Endometrial microvascular endothelial cells (primary cell): ENCODE data around the gene TM4SF1. TPM values are rescaled to one million over a fixed set of nuclear protein-coding genes. Genes with fewer than 3 reads are reported as not detected.
"Not testable (repeated sequence)": the region's sequence is repeated elsewhere in the genome, so short reads cannot be mapped to it uniquely, and the experiment has no call there.

ENCODE experiments used
- in situ Hi-C: cut with HindIII; loops from 2 replicates; pipeline ENCODE4 v1.10.0; 2017; ENCODE audit warnings: low sequenced_read_pairs, low pct_unique_long_range_greater_than_20kb; ENCODE audit errors: inconsistent ontology term
- total RNA-seq: library from RNA; depleted of rRNA; stranded (reverse); fragments of >200 nt; gene quantifications from one replicate; pipeline ENCODE4 v1.2.3, GENCODE V29; 2015; ENCODE audit errors: inconsistent ontology term

TM4SF1 gene
- total RNA-seq, 1 donor from 2014 or later: 539 TPM

DNA sequence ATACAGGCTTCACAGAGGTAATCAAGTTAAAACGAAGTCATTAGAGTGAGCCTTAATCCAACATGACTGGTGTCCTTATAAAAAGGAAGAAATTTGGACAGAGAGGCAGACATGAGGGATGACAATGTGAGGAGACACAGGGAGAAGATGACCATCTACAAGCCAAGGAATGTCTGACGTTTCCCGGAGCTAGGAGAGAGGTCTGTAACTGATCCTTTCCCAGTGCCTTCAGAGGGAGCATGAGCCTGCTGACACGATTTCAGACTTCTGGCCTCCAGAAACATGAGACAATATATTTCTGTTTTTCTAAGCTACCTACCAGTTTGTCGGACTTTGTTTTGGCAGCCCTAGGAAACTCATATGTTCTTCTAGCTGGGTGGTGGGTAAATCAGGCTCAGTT, 15.1 kb downstream of the TM4SF1 start:
- in situ Hi-C loops: no loop called here

DNA sequence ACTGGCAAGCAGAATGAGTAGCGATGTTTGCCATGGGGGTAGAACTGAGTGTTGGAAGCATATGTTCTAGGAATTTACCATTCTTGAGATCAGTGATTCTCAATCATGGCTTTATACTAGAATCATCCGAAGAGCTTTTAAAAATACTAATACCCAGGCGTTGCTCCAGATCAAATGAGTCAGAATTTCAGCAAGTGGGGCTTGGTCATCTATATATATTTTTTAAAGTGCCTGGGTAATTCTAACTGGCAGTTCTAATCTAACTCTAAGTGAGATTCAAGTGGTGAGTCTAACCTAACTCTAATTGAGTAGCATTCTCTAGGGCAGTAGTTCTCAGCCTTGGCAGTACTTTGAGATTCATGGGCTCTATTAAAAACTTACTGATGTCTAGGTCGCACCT, 20.8 kb downstream of the TM4SF1 start:
- in situ Hi-C loops: loop anchor here (10.0 kb wide), 1 partner anchor 242 kb away; no protein-coding TSS in a partner anchor

DNA sequence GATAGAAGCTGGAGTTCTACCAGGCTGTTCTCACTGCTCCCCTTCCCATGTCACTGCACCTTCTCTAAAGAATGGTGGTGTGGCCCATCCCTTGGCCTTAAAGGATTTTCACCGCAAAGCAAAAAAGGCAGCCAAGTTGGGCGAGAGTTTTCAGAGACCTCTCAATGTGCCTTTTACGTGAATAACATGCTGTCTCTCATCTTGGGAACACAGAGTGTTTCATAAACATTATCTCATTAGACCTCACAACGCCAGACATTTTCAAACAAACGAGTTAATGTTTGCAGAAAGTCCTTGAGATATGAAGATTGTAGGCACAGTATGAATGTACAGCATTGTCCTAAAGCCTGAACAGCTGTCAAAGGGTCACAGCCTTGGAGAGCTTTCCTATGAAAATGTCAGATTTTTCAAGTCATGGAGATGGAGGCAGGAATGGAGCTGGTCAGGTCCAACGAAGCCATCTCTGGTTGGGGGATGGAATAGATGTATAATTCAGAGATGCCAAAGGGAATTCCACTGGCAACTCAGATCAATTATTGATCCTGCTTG, 21.3 kb downstream of the TM4SF1 start:
- in situ Hi-C loops: loop anchor here (10.0 kb wide), 1 partner anchor 241 kb away; no protein-coding TSS in a partner anchor

DNA sequence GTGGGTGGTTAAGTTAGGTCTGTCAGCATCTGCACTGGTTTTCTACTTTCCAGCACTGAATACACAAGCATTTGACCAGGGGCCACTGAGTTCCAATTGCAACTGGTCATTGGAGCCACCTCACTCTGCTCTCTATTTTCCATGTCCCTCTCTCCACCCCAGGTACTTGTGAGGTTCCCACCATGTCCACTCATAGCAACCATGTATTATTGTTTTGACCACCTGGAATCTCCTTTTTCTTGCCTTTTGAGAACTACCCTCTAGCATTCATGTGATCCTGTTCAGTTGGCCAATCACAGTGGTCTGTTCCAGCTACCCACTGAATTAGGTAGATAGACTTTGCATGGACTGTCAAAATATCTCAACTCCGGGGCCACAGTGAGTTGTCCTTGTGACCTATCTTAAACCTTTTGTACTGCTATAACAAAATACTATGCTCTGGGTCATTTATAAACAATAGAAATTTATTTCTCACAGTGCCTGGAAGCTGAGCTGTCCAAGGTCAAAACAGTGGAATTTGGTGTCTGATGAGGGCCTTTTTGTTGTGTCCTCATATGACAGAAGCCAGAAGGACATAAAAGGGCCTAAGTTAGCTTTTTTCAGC, 23.8 kb downstream of the TM4SF1 start:
- in situ Hi-C loops: loop anchor here (10.0 kb wide), 1 partner anchor 239 kb away; no protein-coding TSS in a partner anchor

DNA sequence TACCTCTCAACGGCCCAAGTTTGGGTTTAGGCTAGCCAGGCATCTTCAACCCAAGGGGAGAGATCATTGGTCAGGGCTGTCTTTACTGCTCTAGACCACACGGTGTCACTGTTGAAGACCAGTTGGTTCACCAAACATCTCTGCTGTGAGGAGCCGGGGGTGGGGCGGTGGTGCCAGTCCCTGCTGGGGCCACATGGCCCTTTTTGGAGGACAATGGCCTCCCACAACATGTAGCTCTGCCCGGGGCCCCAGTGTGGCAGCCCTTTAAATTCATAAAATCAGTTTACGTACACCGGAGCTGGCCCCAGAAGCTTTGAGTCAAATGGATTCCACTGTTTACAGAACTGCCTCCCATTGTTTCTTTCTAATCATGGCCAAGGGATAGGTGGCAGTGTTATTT, 24.9 kb downstream of the TM4SF1 start:
- in situ Hi-C loops: loop anchor here (10.0 kb wide), 1 partner anchor 238 kb away; no protein-coding TSS in a partner anchor

DNA sequence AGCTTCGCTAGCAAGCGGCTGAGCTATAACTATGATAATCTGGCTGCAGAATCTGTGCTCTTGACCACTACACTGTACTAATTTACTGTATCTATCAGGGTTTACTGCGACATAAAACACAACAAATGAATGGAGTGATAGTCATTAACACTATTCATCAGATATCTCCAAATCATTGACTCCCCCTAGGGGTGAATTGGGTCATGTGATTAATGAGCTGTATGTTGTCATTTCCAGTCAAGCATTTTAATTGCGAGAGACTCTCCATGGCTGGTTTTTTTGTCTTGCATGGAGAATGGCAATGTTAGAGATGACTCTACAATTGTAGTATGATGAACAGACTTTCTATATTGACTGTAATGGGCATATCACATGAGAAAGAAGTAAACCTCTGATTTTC, 33.5 kb downstream of the TM4SF1 start:
- in situ Hi-C loops: no loop called here

DNA sequence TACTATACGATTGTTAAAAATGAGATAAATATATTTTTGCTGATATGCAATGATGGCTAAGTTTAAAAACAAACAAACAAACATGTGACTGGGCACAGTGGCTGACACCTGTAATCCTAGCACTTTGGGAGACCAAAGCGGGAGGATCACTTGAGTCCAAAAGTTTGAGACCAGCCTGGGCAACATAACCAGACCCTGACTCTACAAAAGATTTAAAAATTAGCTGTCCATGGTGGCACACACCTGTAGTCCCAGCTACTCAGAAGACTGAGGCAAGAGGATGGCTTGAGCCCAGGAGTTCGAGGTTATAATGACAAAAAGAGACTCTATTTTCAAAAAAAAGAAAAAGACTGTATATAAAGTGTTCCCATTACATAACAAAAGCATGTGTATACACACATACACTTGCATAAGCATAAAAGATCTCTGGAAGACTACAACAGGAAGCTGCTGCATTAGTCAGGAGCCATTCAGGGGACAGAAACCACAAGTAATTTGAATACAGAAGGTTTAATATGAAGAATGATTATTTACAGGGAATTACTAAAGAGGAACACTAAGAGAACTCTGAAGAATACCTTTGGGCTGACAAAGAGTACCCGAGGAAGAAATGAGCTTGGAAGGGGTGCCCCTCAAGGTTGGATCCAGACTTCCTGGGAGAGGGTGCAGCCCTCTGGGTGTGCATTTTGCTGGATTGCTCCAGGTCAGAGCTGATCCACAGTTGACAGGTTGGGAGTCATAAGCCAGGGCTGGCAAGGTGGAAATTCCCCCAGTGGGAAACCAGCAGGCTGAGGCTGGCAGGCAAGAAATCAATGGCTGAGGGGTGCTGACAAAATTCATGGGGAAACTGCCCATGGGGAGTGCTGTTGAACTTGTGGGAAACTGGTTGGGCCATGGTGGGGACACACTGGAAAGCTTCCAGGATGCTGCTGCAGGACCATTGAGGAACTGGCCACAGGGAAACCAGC, 34.8 kb downstream of the TM4SF1 start:
- in situ Hi-C loops: no loop called here

DNA sequence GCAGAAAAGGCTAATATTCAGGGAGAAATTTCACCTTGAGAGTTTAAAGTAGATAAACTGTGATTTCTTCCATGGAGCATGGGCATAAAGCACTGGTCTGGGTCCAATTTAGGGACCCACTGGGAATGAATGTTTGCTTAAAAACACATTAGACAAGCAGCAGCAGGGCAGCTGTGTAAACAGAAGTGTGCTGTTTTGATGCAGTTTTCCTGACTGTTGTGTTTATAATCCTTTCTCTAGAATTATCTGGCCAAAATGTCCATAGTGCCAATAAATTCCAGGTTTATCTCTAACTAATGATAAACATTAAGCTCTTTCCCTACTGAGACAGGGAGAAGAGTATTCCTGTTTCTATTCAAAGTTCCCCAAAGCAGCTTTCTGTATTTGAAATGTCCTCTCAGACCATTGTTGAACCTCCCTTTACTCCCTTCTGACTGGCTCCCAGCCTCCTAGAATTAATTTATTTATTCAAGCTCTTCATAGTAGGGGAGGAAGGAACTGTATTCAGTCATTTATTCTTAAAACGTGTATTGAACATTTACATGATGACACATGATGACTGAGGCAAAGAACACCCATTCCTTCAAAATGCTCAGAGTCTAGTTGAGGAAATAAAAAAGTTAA, 37.0 kb downstream of the TM4SF1 start:
- in situ Hi-C loops: no loop called here

DNA sequence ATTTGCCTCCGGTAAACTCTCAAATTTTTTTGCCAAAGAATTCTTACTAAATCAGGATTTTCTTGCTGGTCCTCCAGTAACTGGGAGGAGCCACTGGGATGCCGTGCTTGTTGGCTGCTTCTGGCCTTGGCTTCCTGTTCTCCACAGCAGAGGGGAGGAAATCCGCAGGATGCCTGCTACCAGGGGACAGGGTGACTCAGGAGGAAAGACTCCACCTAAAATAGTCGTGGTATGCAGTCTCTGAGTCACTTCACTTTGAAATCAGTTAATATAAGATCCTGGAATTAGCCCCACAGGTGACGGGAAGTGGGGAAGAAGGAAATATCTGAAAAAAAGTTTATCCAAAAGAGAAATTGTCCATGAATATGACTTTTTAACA, 37.5 kb downstream of the TM4SF1 start:
- in situ Hi-C loops: no loop called here

DNA sequence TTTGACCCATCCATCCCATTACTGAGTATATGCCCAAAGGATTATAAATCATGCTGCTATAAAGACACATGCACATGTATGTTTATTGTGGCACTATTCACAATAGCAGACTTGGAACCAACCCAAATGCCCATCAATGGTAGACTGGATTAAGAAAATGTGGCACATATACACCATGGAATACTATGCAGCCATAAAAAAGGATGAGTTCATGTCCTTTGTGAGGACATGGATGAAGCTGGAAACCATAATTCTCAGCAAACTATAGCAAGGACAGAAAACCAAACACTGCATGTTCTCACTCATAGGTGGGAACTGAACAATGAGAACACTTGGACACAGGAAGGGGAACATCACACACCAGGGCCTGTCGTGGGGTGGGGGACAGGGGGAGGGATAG, 40.0 kb downstream of the TM4SF1 start:
- in situ Hi-C loops: not testable (repeated sequence)

DNA sequence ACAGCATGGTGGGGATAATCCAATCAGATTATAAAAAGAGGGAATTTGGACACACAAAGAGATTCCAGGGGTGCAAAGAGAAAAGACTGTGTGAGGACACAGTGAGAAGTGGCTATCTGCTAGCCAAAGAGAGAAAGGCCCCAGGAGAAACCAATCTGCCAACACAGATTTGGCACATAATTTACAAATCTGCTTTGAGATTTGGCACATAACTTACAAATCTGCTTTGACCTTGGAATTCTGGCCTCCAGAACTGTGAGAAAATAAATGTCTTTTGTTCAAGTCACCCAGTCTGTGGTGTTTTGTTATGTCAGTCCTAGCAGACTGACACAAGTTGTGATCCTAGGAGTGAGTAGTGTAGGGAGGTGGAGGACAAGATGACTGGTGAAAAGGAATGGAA, 40.5 kb downstream of the TM4SF1 start:
- in situ Hi-C loops: no loop called here

DNA sequence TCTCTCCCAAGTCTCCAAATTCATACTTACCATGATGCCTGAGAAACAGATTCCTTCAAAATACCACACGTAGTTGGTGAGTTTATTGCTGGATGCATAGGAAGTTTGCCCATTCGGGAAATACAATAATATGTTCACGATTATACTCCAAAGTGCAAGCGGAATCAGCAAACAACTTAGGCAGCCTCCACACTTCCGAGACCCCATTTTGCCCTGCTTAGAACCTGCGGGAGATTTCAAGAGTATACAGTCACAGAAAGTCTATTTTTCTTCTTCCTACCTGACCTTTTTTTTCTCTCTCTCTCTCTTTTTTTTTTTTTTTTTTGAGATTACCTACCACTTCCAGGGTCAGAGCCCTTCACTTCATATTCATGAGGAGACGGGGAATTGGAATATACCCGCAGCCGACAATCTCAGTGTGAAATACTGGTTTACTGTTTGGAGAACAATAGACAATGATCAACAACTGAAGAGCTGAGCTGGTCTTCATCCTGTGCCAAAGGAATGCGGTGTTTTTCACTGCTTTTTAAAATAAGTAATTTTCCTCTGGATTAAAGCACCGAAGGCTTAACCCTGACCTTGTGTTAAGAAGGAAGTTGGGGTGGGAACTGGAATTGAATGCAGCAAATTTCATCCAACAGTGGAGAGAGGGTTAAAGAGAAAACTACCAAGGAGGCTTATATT, 44.1 kb downstream of the TM4SF1 start, which contains the start of gene TM4SF18:
Gene TM4SF18 (minus strand): TSS at position 461 of the 684 bp plus-strand sequence. CDS start 254 bp downstream, at position 207.
- in situ Hi-C loops: no loop called here

DNA sequence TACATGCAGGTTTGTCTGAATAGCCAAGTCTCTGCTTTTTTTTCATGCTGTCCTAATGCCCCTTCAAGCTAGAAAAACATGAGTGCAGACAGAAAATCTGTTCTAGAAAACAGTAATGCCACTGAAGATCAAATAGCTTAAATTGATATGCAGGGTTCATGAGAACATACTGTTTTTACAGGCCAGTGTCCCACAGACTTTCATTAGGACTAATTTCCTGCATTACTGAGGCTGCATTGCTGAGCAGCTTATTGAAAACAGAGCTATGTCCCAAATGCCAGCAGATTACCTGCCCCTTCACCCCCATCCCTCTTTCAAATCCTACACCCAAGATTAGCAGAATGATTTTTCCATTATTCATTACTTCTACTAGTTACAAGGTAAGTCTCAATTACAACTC, 44.7 kb downstream of the TM4SF1 start:
- in situ Hi-C loops: no loop called here

DNA sequence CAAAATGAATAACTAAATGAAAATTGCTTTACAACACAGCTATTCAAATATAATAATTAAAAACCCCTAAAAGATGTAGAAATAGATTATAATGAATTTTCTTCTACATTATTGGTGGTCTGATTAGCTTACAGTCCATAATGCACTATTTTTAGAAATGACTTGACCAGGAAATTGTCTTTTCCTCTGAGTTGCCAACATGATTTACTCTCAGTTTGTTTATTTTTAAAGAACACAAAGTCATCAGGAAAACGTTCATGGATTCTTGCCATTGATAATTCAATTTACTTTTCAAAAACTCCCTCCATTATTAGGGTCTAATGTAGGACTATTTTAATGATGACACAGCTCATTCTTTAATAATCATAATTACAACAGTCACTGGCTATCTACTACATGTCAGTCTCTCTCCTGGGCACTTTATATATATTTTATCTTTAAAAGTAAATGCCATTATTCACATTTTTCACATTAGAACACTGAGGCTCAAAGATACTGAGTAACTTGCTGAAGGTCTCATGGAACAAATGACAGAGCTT, 45.2 kb downstream of the TM4SF1 start:
- in situ Hi-C loops: no loop called here

DNA sequence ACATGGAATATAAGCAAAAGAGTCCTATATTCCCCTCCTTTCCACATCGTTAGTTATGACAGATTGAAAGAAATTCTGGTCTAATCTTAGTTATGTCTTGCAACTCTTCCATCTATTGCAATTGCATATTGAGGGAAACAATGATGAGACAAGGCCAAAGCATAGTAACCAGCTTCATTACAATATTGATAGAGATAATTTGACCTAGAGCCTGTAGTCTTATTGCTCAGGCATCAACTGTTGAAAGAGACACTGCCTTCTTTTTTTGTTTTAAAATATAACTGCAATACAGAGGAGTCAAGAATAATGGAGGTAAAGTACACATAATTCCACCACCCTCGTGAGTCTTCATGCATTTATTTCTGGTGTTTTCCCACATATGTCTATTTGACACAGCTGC, 46.1 kb downstream of the TM4SF1 start:
- in situ Hi-C loops: no loop called here

DNA sequence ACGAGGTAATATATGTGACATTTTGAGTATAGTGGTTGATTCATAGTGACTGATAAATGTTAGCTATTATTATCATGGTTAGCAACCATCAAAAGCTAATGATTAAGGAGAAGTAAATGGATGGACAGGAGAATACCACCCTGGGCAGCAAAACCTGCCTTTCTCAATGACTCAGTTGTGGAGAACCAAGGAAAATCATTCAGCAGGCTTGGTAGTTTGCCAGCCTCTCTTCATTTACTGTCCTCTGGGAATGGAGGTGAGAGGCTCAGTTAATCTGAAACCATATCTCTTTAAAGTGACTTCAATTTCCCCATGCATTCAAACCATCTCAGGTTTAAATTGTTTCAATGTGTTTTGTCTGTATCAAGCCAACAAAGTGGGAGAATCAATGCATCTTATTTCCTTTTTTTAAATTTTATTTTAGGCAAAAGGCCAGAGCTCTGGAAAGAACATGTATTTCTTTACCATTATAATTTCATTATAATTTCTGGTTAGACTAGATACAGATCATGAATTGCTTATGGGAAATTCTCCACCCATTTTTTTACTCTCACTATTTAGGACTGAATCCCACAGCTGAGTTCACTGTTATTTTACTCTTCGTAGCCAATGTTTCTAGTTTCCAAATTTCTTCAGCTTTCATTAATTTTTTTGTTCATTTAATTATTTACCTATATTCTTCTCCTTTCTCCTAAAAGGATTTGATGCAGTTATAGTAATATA, 46.7 kb downstream of the TM4SF1 start:
- in situ Hi-C loops: no loop called here

DNA sequence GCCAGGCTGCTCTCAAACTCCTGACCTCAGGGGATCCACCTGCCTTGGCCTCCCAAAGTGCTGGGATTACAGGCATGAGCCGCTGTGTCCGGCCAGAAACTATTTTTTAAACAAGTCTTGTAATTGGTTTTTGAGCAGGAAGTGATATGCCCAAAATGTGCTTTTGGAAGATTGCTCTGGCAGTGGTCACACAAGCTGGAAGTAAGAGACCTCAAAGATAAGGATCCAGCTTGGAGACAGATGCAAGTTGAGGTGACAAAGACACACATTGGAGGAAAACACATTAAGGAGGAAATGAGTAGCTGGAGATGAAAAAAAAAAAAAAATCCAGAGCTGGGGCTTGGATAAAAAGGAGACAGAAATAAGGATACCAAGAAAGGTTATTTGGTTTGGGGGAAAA, 50.3 kb downstream of the TM4SF1 start:
- in situ Hi-C loops: no loop called here

DNA sequence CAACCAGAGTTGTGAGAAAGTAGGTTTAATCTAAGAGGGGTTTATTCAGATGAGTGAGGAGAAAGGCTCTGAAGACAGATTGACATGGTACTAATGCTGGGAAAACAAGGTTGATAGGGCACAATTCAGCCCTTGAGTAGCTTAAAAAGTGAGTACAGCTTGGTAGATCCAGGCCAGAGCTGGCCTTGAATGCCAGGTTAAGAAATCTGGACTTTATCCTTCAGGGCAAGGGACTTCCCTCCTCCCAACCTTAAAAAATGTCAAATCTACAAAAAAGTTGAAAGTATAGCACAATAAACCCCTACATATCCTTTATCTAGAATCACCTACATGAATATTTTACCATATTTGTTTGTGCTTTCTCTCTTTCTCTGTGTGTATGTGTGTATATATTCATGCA, 51.9 kb downstream of the TM4SF1 start:
- in situ Hi-C loops: no loop called here
